HepG2 (cell line): ENCODE results near the gene BLOC1S4. TPM values are rescaled to one million over a fixed set of nuclear protein-coding genes. Genes with fewer than 3 reads are reported as not detected.

Experiments
- ARNT ChIP-seq: fragments of 450-650 bp; IDR thresholded peaks from 2 replicates; pipeline ENCODE4 v1.6.1; 2017
- KDM6A ChIP-seq: IDR thresholded peaks from 2 replicates; pipeline ENCODE4 v1.6.1; 2016; ENCODE audit warnings: low read depth
- REXO4 ChIP-seq: sonication (generic); formaldehyde crosslinking; IDR thresholded peaks from 2 replicates; pipeline ENCODE4 v1.8.0; 2022; ENCODE audit warnings: missing genetic modification reagents, mild to moderate bottlenecking, borderline replicate concordance
- ZNF142 ChIP-seq: sonication (generic); formaldehyde crosslinking; IDR thresholded peaks from 2 replicates; pipeline ENCODE4 v1.4.0; 2020; ENCODE audit warnings: missing genetic modification reagents
- ZNF318 ChIP-seq: sonication (generic); formaldehyde crosslinking; IDR thresholded peaks from 2 replicates; pipeline ENCODE4 v1.4.0; 2020; ENCODE audit warnings: mild to moderate bottlenecking, missing genetic modification reagents
- ZNF382 ChIP-seq: sonication (generic); formaldehyde crosslinking; IDR thresholded peaks from 2 replicates; pipeline ENCODE4 v1.5.0; 2020; ENCODE audit warnings: missing genetic modification reagents, mild to moderate bottlenecking, borderline replicate concordance
- ZNF646 ChIP-seq: sonication (generic); formaldehyde crosslinking; IDR thresholded peaks from 2 replicates; pipeline ENCODE4 v1.9.0; 2021; ENCODE audit warnings: mild to moderate bottlenecking, missing genetic modification reagents
- polyA plus RNA-seq, 8 experiments: library from polyadenylated mRNA; depleted of rRNA in 3 of 8; stranded (reverse) in 7 of 8; unstranded in 1 of 8; fragments of >200 nt; fragmentation: Illumina TruSeq in 4 of 8; extraction: Trizol in 4 of 8; gene quantifications; 2 replicates each; pipeline versions ENCODE4 v1.2.1 to v1.2.3, GENCODE V29; 2011 to 2016; ENCODE audit warnings: low read depth in 4 of 8, missing spikeins in 1 of 8, mixed read lengths in 1 of 8; ENCODE audit not compliant: insufficient read depth in 1 of 8
- total RNA-seq, 5 experiments: library from RNA; depleted of rRNA; stranded (reverse); fragments of >200 nt; fragmentation: Illumina TruSeq; extraction: Trizol; gene quantifications; 2 replicates each; pipeline ENCODE4 v1.2.3, GENCODE V29; 2016; ENCODE audit warnings: low read depth in 1 of 5

BLOC1S4 gene
- total and polyA plus RNA-seq, 2 of the 13 experiments (the other 11 are each of a cell fraction or from before 2014, with no cell fraction given): 15.5 to 20.9 TPM

- TF ChIP-seq ZNF646 (CRISPR knock-in tag): no peak
- no peak for TF ChIP-seq ZNF142 (CRISPR knock-in tag)
- TF ChIP-seq ZNF382 (CRISPR knock-in tag): no peak
- peak; percentile 42; the same call in 1 of the 2 replicates for TF ChIP-seq REXO4 (CRISPR knock-in tag)
- no peak for TF ChIP-seq ARNT
- TF ChIP-seq KDM6A (CRISPR knock-in tag): peak; percentile 60; the same call in 1 of the 2 replicates
- 0 out of 2 replicates have a peak, but pooled peaks have one; percentile 71 for TF ChIP-seq ZNF318 (CRISPR knock-in tag)
These were observed 17.6 kb downstream of the BLOC1S4 start (continued) for GRCh38 chr4:6733358-6734164.
